ENCODE data around the gene ANKLE2.
A peak's percentile ranks its signal among the peaks of the same experiment; 100 is the strongest.

Gene ANKLE2

DNA sequence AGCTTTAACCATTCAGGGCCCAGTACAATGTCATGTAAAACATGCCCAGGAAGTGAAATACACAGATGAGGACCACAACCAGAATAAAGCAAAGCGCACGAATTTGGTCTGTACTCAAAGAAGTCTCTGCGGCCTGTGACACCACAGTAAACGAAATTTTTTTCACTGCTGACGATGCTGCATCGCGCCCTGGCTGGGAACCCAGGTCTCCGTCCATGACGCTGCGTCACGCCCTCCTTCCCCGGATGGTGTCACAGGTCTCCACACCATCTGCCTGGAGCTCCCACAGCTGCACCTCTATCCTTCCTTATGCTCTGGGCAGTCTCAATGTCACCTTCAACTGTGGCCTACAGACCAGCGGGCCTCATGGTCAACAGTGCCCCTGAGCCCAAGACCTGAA lies 17.8 kb downstream of the ANKLE2 start:
- DNase-seq: no peak
- TF ChIP-seq POLR2A (IDR thresholded peaks at IDR 0.05; ENCODE audit: low read length) (no peak), GATA1 (IDR thresholded peaks at IDR 0.05; ENCODE audit: low read depth, low read length) (no peak)

DNA sequence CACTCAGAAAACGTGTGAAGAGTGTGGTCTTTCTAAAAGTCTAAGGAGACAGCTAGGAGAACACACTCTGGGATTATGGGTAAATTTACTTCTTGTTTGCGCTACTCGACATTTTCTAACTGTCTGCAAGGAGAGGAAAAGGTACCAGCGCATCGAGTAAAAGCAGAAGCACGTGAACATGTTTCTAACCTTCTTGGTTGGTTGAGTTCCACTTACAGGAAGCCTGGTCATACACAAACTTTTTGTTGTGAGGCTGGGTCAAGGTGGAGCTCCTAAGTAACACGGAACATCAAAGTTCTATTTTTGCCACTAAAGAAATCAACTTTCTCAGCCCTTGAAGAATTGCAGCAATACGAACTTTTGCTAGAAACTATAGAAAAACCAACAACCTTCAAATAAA lies 20.0 kb downstream of the ANKLE2 start:
- TF ChIP-seq POLR2A (IDR thresholded peaks at IDR 0.05; ENCODE audit: low read length) (no peak), GATA1 (IDR thresholded peaks at IDR 0.05; ENCODE audit: low read depth, low read length) (no peak)
- no peak for DNase-seq

DNA sequence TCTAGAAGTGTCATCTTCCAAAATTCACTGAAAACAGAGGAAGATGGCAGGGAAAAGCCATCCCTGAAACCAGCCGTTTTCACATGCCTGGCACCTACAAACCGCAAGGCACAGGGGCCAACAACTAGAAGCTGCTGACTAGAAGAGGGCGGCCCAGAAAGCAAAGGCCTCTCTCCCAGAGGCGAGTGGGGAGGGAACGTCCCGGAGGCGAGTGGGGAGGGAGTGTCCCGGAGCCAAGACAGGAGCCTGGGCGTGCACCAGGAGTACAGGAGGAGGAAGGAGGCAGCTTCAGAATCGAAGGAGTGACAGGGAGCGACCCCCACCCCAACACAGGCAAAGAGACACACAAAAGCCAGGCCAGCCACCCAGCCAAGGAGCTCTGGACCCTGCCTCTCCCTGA lies 21.0 kb downstream of the ANKLE2 start:
- no peak for TF ChIP-seq POLR2A (IDR thresholded peaks at IDR 0.05; ENCODE audit: low read length)
- TF ChIP-seq GATA1 (IDR thresholded peaks at IDR 0.05; ENCODE audit: low read depth, low read length): no peak
- no peak for DNase-seq

DNA sequence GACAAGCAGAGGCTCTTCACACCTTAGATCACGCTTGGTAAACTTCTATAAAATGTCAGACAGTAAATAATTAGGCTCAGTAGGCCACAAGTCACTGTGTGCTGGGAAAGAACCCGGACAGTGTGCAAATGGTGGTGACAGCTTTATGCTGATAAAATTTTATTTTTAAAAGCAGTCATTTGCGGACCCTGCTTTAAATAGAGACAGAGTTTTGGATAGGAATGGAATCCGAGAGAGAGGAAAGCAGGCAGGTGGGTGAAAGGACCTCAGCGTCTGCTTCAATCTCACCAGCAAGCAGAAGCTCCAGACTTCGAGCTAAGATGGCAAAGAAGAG lies 21.4 kb downstream of the ANKLE2 start:
- no peak for DNase-seq
- no peak for TF ChIP-seq POLR2A (IDR thresholded peaks at IDR 0.05; ENCODE audit: low read length)
- no peak for TF ChIP-seq GATA1 (IDR thresholded peaks at IDR 0.05; ENCODE audit: low read depth, low read length)

DNA sequence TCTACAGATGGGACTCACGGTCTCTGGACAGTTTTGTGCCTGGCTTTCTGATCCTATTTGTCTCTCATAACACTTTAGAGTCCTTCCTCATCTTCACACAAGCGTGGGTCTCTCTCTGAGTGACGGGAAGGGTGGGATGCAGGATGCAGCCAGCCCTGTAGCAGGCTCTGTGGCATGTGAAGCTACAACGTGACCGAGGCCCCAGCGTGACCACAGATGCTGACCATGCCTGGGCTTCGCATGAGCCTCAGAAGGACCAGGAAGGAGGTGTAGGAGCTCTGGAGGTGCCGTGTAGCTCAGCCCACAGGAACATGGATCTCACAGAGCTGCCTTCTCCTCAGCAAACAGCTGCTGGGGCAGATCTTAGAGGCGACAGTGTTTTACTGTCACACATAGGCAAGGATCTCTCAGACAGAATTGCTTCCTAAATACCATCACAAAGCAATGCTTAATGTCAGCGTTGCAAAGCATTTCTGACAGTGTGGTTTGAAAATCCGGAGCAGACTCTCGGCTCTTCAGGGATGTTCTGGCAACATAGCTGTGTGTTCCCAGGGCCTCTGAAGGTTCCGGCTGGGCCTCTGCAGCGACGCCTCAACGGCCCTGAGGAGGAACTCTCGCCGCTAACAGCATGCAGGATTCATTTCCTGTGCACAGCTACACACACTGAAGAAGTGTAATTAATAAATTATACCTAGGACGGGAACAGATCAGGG lies 21.9 kb downstream of the ANKLE2 start:
- TF ChIP-seq GATA1 (IDR thresholded peaks at IDR 0.05; ENCODE audit: low read depth, low read length) (no peak), POLR2A (IDR thresholded peaks at IDR 0.05; ENCODE audit: low read length) (no peak)
- DNase-seq: no peak

DNA sequence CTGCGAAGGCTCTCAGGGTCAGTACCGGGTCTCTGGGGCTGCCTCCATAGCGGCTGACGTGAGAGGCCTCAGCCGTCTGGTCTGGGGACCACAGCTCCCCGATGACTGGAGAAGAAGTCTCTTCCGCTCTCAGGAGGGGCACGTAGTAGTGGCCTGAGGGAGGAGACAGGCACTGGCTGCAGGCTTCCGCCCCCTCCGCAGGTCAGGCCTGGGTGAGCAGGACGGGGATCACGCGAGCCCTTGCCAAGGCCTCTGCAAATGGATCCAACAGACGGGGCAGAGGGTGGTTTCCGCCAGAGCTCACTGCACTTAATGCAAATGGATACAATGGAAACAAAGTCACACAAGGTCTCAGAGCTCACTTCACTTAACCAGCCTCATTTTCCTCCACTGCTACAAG lies 24.7 kb downstream of the ANKLE2 start:
- DNase-seq: no peak
- no peak for TF ChIP-seq POLR2A (IDR thresholded peaks at IDR 0.05; ENCODE audit: low read length)
- no peak for TF ChIP-seq GATA1 (IDR thresholded peaks at IDR 0.05; ENCODE audit: low read depth, low read length)

DNA sequence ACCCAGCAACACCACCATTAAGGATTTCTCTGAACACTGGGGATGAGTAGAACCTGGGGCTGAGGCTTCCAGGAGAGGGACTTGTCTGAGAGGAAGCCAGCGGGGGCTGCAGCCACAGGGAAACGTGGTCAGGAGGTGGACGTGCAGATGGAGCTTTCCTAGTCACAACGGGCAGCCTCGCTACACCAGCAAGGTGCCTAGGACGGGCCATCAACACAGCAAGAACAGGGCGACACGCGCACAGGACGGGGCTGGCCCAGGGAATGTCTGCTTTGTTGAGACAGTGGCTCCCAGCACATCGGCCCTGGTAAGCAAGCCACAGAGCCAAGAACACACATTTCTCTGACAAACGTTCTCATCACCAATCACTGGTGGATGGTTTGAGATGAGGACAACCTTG lies 25.3 kb downstream of the ANKLE2 start:
- no peak for DNase-seq
- no peak for TF ChIP-seq GATA1 (IDR thresholded peaks at IDR 0.05; ENCODE audit: low read depth, low read length)
- no peak for TF ChIP-seq POLR2A (IDR thresholded peaks at IDR 0.05; ENCODE audit: low read length)

DNA sequence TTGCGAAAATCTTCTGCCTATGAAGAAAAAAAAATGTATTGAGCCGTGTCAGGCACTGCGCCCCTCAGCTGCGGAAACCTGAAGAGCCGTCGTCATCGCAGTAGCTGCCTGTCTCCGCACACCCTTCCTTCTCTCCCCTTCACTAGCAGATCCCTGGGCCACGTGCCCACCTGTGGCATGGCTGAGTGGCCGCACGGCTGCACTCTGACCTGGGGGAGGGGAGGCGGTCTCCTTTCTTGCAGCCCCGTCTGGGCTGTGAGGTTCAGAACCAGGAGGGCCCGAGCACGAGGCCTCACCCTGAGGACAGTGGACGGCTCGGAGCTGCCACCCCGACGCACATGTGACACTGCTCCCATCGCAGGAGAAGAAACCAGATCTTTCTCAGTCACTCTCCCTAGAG lies 26.1 kb downstream of the ANKLE2 start:
- DNase-seq: no peak
- no peak for TF ChIP-seq GATA1 (IDR thresholded peaks at IDR 0.05; ENCODE audit: low read depth, low read length)
- TF ChIP-seq POLR2A (IDR thresholded peaks at IDR 0.05; ENCODE audit: low read length): no peak

DNA sequence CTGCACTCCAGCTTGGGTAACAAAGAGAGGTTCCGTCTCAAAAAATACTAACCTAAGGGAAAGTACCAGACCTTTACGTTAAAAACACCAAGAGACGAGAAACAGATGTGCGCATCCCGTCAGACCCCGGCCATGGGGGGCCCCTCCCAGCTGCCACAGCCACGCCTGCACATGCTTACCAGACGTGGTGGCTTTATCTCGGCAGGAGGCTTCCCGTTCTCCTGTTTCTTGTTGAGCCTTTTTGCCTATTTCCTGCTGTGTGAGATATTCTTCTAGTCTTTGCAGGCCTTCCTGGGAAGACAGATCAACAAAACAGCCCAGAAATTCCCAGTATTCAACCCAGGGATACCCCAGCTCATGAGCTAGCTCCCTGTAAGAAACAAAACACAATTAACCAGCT lies 27.4 kb downstream of the ANKLE2 start:
- TF ChIP-seq POLR2A (IDR thresholded peaks at IDR 0.05; ENCODE audit: low read length): no peak
- TF ChIP-seq GATA1 (IDR thresholded peaks at IDR 0.05; ENCODE audit: low read depth, low read length): no peak
- DNase-seq: no peak

DNA sequence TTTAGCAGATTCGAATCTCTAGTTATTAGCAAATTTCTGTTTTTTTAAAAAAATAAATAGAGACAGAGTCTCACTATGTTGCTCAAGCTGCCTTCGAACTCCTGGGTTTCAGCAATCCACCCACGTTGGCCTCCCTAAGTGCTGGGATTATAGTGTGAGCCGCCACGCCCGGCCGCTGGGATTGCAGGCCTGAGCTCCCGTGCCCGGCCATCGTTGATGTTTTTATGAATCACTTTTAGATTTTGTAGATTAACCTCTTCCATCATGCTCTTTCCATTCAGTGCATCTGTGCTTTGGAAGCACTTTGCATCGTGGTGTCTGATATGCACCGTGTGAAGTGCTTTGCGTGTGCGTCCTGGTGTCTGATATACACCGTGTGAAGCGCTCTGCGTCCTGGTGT lies 30.1 kb downstream of the ANKLE2 start:
- no peak for TF ChIP-seq GATA1 (IDR thresholded peaks at IDR 0.05; ENCODE audit: low read depth, low read length)
- no peak for TF ChIP-seq POLR2A (IDR thresholded peaks at IDR 0.05; ENCODE audit: low read length)
- DNase-seq: no peak

DNA sequence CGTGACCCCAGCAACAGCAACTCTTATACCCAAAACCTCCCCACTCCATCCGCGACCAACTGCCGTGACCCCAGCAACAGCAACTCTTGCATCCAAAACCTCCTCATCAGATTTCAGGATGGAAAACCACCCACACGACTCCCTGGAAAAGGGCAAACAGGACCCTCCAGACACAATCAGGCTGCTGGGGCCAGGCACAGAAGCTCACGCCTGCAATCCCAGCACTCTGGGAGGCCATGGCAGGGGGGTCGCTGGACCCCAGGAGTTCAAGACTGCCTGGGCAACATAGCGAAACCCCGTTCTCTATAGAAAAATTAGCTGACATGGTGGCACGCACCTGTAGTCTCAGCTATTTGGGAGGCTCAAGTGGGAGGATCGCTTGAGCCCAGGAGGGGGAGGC lies 31.3 kb downstream of the ANKLE2 start:
- TF ChIP-seq GATA1 (IDR thresholded peaks at IDR 0.05; ENCODE audit: low read depth, low read length) (no peak), POLR2A (IDR thresholded peaks at IDR 0.05; ENCODE audit: low read length) (no peak)
- no peak for DNase-seq

DNA sequence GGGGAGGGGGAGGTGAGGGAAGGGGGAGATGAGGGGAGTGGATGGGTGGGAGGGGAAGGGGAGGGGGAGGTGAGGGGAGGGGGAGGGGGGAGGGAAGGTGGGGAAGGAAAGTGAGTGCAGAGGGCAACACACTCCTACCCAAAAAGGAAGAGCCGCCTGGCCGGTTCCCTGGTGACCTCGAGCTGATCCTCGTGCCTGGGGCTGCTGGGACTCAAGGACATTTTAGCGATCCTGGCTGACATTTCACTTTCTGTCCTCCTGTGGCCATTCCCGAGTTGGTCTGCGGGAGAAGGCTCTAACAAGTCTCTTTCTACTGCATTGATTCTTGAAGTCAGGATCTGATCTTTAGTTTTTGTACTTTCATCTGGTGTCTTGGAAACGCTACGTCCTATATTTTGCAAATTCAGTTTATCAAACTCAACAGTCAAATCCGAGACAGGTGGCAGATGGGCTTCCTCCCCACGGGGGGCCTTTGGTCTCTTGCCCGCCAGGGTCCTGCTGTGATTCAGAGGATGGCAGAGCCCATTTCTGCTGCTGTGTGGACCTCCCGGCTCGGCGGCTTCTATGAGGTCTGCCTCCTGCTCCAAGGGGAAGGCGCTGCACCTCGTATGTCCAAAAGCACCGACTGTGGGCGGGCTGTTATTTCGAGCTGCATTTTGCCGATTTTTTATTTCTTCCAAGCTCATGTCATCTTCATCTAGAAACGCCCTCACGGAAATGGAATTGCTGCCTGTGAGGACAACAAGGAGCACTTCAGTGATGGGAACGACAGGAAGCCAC lies 31.9 kb downstream of the ANKLE2 start:
- peak in 1 of 2 experiments; percentile 37 for DNase-seq
- TF ChIP-seq POLR2A (IDR thresholded peaks at IDR 0.05; ENCODE audit: low read length) (no peak), GATA1 (IDR thresholded peaks at IDR 0.05; ENCODE audit: low read depth, low read length) (no peak)

DNA sequence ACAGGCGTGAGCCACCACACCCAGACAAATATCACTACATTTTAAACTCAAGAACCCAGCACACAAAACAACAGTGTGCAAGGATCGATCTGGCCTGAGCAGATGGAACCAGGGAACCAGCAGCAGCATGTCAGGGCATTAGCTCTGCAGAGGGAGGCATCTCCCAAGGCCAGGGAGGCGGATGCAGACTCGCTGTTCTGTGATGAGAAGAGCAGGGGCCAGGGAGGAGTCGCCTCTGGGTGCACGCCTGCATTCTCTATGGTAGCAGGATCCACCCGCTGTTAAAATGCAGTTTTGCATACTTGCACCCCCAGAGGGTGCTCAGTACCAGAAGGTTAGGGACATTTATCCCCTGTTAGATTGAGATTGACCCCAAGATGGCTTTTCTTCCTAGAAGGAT lies 33.1 kb downstream of the ANKLE2 start:
- DNase-seq: no peak
- TF ChIP-seq GATA1 (IDR thresholded peaks at IDR 0.05; ENCODE audit: low read depth, low read length) (no peak), POLR2A (IDR thresholded peaks at IDR 0.05; ENCODE audit: low read length) (no peak)

DNA sequence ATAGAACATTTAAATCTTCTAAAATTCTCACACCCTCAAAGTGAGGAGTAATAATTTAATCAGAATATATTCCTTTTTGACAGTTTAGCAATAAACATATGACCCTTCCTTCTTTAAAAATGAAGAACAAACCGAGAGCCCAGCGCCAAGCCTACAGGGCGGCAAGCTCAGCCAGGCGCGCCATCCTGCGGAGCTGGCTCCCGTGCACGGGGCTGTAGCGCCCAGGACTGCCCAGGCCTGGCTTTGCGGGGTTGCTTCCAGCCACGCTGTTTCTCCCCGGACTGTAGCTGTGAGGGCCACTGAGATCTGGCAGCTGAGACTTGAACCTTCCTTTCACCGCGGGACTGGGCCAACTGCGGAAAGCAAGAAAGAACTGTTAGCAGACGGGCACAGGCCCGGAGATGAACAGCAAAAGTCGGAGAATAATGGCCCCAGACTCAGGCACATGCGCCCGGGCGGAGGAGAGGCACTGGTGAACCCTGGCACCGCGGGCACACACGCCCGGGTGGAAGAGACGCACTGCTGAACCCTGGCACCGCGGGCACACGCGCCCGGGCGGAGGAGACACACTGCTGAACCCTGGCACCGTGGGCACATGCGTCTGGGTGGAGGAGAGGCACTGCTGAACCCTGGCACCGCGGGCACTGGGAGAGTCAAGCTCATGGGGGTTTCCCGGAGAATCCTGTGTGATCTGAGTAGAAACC lies 34.4 kb downstream of the ANKLE2 start:
- no peak for TF ChIP-seq POLR2A (IDR thresholded peaks at IDR 0.05; ENCODE audit: low read length)
- no peak for TF ChIP-seq GATA1 (IDR thresholded peaks at IDR 0.05; ENCODE audit: low read depth, low read length)

More for the DNA sequence above, 34.4 kb downstream of the ANKLE2 start:
- no peak for DNase-seq

Measured in erythroblast (primary cell).